Inferior parietal cortex (tissue), 1 donor: ENCODE results near the gene SCRG1.

ENCODE experiments used
- DNase-seq: peaks from one replicate; pipeline ENCODE4 v3.0.0-alpha.2; 2016; ENCODE audit errors: extremely low spot score

SCRG1 gene

DNA sequence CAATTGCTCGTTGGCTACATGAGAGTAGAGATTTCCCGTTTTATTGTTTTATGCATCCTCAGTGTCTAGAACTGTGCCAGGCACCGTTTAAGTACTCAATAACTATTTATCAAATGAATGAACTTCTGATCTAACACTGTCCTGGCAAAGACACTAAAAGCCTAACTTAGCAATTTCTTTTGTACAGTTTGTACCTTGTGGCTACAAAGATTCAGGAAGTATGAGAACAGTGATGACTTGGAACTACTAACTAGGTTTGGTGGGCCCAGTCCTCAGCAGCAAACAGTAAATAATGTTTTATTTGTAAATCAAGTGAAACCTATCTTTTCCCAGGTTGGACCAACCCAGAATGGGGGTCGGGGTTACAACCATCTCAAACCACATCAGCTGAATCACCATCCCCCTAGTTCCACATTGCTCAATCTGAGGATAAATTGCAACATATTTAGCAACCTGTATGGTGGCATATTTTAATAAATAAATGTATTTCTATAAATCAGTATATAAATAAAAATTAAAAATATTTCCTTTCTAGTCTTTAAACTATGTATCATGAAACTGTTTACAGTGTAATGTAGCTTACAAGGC lies 12.3 kb upstream of the SCRG1 start:
- DNase-seq: no peak

DNA sequence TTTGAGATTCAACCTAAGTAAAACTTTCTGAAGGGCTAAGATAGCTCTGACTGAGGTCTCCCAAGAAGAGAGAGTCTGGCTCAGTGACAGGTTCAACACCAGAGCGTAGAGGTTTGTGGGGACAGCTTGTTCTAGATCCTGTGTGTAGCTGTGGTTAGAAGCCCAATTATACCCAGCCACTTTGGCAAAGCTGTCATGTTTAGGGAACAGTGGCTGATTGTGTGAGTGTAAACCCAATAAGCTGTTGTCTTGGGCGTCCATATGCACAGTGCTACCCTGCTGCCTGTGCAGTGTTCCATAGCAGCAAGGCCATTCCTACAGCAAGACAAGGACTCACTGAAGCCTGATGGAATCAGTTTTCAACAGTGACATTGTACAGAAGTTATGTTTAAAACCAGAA lies 11.2 kb upstream of the SCRG1 start:
- peak; percentile 80 for DNase-seq

DNA sequence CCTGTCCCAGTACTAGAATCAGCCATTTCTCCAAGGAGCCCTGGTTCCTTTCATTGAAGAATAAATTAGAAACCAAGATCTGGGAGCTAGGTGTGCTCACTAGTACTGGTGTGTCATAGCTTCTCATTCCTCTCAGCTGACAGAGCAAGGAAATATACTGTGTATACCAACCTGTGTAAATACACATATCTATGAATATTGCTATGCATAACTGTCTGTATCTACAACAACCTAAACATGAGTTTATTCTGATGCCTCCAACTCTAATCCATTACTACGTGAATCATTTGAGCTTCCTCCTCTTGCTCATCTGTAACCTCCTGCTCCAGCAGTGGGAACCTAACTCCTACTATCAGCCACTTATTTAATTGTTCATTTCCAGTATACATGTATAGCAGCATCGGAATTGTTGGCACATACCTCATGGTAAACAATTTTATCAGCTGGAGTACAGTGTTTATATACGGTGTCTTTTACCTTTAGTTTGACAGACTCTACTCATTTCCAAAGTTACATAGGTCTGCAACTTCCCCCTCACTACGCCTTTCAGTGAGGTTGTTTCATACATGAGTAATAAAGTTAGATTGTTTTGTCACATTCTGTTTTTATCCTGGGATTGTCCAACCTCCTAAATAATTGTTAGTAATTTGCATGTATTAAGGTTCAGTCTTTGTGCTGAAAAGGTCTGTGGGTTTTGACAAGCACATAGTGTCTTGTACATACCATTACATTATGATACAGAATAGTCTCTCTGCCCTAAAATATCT lies 7.1 kb upstream of the SCRG1 start:
- no peak for DNase-seq

GRCh38 chr4:173404296-173404865 lies 5.5 kb upstream of the SCRG1 start:
- DNase-seq: no peak

GRCh38 chr4:173403051-173403450 lies 4.1 kb upstream of the SCRG1 start:
- DNase-seq: no peak

DNA sequence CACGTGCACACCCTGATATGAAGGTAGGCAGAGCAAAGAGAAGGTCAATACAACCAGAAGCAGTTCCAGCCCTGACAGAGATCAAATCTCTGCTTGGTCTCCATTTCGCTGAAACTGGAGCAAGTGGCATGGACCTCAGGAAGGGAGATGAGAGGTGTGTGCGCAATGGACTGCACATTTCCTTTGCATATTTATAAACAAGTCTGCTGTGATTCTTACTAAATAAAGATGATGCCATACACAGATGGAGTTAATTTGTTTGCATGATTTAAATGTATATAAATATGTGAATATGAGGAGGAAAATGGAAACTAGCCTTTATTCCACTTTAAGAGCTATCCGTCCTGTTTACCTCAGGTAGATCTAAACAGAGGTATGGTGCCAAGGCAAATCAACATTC lies 2.1 kb upstream of the SCRG1 start:
- no peak for DNase-seq

DNA sequence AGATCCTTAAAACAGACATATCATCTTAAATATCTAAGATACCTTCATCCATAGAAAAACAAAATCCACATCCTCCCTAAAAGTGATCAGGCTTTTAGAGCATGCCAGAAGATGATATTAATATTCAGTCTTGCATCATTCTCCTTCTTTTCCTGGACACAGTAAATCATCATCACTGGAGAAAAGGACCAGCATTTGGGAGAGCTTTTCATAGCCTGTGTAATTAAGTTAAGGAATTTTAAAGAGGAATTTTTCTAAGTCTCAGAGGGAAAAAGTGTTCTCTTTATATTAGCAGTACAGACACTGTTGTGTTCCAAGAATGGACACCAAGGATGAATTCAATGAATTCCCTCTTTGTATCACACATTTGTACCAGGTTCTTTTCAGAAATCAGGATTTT lies 696 bp downstream of the SCRG1 start:
- DNase-seq: peak; percentile 38

DNA sequence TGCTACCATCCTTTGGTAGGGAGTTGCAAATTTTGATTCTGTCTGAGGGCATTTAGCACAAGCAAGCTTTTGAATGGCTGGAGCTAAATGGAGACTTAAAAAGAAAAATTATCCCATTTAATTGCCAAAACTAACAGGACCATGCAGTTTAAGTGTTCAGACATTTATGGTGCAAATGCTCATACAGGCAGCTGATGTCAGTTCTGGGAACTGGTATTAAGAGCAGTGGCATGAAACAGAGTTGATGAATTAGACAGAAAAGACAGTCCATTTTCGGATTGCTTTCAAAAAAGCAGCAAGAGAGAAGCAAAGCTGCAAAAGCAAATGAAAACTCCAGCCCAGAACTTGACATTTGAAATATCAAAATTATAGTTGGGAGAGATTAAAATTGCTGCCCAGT lies 1.3 kb downstream of the SCRG1 start:
- no peak for DNase-seq

DNA sequence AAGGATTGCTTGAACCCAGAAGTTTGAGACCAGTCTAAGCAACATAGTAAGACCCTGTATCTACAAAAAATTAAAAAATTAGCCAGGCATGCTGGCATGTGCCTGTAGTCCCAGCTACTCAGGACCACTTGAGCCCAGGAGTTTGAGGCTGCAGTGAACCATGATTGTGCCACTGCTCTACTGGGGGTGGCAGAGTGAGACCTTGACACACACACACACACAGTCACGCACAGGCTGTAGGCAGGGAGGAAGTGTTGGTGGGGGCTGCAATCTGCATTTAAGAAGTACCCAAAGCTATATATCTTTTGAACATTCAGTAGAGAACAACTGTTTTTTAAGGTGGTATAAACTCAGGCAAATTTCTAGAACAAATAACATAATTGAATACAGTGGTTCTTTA lies 7.2 kb downstream of the SCRG1 start:
- no peak for DNase-seq

DNA sequence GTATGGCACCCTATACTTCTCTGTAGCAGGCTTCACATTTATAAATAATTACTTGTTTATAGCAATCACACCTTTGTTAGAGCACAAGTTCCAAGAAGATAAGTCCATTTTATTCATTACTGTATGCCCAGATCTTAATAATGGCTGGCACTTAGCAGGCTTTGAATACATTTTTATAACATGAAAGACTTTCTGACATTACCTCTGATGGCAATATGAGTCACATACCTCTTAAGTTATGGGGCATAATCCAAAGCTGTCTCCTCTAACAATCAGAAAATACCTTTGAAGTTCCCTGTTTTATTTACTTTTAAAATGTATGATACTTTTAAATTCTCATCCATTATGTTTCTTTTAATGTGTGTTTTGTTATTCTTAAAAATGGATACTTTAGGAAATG lies 12.2 kb downstream of the SCRG1 start:
- DNase-seq: no peak

- no peak for DNase-seq
Measured at GRCh38 chr4:173382349-173382748, 16.6 kb downstream of the SCRG1 start.

- DNase-seq: no peak
Measured at GRCh38 chr4:173381610-173382009, 17.3 kb downstream of the SCRG1 start.

DNA sequence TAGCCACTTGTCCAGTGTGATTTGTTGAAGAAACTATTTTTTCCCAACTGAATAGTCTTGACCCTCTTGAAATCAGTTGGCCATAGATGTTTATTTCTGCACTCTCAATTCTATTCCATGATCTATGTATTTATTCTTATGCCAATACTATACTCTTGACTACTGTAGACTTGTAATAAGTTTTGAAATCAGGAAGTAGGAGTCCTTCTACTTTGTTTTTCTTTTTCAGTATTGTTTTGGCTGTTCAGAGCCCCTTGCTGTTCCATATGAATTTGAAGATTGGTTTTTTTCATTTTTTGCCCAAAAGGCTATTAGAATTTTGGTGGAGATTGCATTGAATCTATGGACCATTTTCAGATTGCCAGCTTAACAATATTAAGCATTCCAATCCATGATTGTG lies 17.9 kb downstream of the SCRG1 start:
- no peak for DNase-seq

- DNase-seq: no peak
Measured at GRCh38 chr4:173379929-173380328, 19.0 kb downstream of the SCRG1 start.

DNA sequence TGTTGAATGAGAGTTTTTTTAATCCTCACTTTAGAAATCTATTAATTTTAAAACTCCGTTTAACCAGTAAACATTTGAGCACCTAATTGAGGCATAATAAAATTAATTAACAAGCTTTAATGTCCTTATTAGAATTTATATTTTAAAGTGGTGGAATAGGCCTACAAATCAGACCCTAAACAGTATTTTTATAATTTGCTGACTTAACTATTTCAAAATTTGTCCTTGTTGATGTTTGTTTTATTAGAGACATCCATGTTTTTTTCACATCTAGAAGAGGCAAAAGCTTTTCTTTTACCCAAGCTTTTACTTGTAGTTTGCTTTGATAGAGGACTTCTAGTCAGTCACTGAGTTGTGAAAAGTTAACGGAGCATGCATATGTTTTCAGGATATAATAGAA lies 24.3 kb downstream of the SCRG1 start:
- no peak for DNase-seq

GRCh38 chr4:173371292-173372192 lies 27.4 kb downstream of the SCRG1 start:
- DNase-seq: peak; percentile 80

- peak; percentile 93 for DNase-seq
Measured at GRCh38 chr4:173370477-173371291, 28.2 kb downstream of the SCRG1 start, which contains the start of gene SAP30. SAP30 (plus strand) TSS chr4:173370954; CDS start chr4:173371183, 229 bp downstream.

DNA sequence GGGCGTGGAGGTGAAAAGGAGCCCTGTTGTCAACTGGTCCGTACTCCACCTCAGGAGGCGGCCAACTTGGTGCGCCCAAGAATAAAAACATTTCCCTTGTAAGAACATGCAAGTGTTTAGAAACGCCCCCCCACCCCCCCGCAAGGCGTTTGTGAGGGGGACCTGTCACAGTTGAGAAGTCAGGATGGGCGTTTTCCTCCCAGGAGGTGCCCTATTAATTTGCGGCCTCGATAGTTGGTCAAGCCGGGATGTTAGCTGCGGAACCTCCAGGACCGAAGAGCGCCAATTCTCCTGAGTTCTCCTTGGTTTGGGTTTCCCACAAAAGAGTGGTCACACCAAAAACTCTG lies 28.8 kb downstream of the SCRG1 start:
- DNase-seq: no peak

GRCh38 chr4:173367946-173368345 lies 31.0 kb downstream of the SCRG1 start:
- DNase-seq: no peak

GRCh38 chr4:173367285-173367684 lies 31.6 kb downstream of the SCRG1 start:
- no peak for DNase-seq

- DNase-seq: no peak
Measured at GRCh38 chr4:173365359-173365996, 33.4 kb downstream of the SCRG1 start.
